Measurements from ENCODE around the gene MTMR12.

DNA sequence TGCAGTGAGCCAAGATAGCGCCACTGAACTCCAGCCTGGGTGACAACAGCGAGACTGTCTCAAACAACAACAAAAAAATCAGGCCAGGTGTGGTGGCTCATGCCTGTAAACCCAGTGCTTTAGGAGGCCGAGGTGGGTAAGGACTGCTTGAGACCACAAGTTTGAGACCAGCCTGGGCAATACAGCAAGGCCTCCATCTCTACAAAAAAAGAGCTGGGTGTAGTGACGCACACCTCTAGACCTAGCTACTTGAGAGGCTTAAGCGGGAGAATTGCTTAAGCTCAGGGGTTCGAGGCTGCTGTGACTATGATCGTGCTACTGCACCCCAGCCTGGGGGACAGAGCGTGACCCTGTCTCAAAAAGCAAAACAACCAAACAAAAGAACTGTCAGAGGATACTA is 39.9 kb upstream of the MTMR12 start:
- TF ChIP-seq RARB (CRISPR knock-in tag; IDR thresholded peaks at IDR 0.05) (no peak), PPARA (CRISPR knock-in tag; IDR thresholded peaks at IDR 0.05; ENCODE audit: borderline replicate concordance) (no peak), BACH2 (CRISPR knock-in tag; IDR thresholded peaks at IDR 0.05; ENCODE audit: borderline replicate concordance) (no peak), CSDC2 (CRISPR knock-in tag; IDR thresholded peaks at IDR 0.05) (no peak), ZFP30 (CRISPR knock-in tag; IDR thresholded peaks at IDR 0.05) (no peak), GLIS3 (CRISPR knock-in tag; IDR thresholded peaks at IDR 0.05) (no peak)
- TF ChIP-seq, protein P1, sequence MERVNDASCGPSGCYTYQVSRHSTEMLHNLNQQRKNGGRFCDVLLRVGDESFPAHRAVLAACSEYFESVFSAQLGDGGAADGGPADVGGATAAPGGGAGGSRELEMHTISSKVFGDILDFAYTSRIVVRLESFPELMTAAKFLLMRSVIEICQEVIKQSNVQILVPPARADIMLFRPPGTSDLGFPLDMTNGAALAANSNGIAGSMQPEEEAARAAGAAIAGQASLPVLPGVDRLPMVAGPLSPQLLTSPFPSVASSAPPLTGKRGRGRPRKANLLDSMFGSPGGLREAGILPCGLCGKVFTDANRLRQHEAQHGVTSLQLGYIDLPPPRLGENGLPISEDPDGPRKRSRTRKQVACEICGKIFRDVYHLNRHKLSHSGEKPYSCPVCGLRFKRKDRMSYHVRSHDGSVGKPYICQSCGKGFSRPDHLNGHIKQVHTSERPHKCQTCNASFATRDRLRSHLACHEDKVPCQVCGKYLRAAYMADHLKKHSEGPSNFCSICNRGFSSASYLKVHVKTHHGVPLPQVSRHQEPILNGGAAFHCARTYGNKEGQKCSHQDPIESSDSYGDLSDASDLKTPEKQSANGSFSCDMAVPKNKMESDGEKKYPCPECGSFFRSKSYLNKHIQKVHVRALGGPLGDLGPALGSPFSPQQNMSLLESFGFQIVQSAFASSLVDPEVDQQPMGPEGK (CRISPR knock-in tag; IDR thresholded peaks at IDR 0.05; ENCODE audit: borderline replicate concordance): no peak

Data from SK-N-SH treated with all-trans-retinoic acid at 6 μM for 48 hours (cell line).